HepG2 (cell line): ENCODE results near the gene STIM2. TPM values are rescaled to one million over a fixed set of nuclear protein-coding genes. Genes with fewer than 3 reads are reported as not detected.

Experiments
- ATAC-seq: fragments of 200-7000 bp; cut with Tn5 transposase; 3 replicates; pipeline ENCODE4 v1.9.1; 2020; ENCODE audit warnings: mild to moderate bottlenecking, moderate library complexity
- BruUV-seq: library from RNA; stranded (reverse); fragments of 400-500 nt; replicated peaks from 2 replicates; lab custom pipeline; 2021; lab: Mats Ljungman, UMichigan
- CTCF ChIA-PET: fragments of 300-600 bp; formaldehyde crosslinking; extraction: SDS; loops from one replicate; lab custom pipeline; 2021; ENCODE audit warnings: low total read pairs, inconsistent platforms, low intra/inter-chr PET ratio; lab: Yijun Ruan, JAX
- POLR2A ChIA-PET: fragments of 350-600 bp; sonication (Branson Sonifier 250); formaldehyde crosslinking; loops from one replicate; lab custom pipeline; 2020; ENCODE audit warnings: antibody characterized with exemption, inconsistent platforms; lab: Yijun Ruan, JAX
- DNase-seq: peaks from one replicate; pipeline ENCODE4 v3.0.0-alpha.2; 2015; ENCODE audit warnings: low spot score
- FAIRE-seq: peaks from 3 replicates; lab custom pipeline; 2011; peaks lifted over from hg19 to GRCh38; lab: Jason Lieb, UNC
- H2AFZ ChIP-seq: one replicate; pipeline ENCODE4 v1.6.1; 2011; ENCODE audit warnings: low read length, inconsistent platforms
- H3K27ac ChIP-seq: fragments of 300-600 bp; 3 replicates; pipeline ENCODE4 v1.8.0; 2011; ENCODE audit warnings: mixed run types, mild to moderate bottlenecking, mixed read lengths, low read length, inconsistent platforms; ENCODE audit not compliant: insufficient read depth; ENCODE audit errors: extremely low read length
- H3K27me3 ChIP-seq, 2 experiments: fragments of 200-600 bp in 1 of 2; 2 replicates in 1 of 2; 3 replicates in 1 of 2; pipeline versions ENCODE4 v1.6.0 to v1.8.0; 2011; ENCODE audit warnings: low read length in 2 of 2, mild to moderate bottlenecking in 2 of 2, moderate library complexity in 2 of 2, inconsistent platforms in 1 of 2; ENCODE audit not compliant: insufficient read depth in 2 of 2, control insufficient read depth in 1 of 2
- H3K36me3 ChIP-seq, 2 experiments: fragments of 200-600 bp in 1 of 2; replicated peaks in 1 of 2; 2 replicates in 1 of 2; 3 replicates in 1 of 2; pipeline versions ENCODE4 v1.5.1 to v1.8.0; 2011; ENCODE audit warnings: low read length in 2 of 2, inconsistent platforms in 1 of 2; ENCODE audit not compliant: insufficient read depth in 2 of 2, control insufficient read depth in 1 of 2
- H3K4me1 ChIP-seq: 2 replicates; pipeline ENCODE4 v1.5.1; 2012; ENCODE audit warnings: low read length, inconsistent platforms; ENCODE audit not compliant: insufficient read depth
- H3K4me2 ChIP-seq: 2 replicates; pipeline ENCODE4 v1.6.0; 2011; ENCODE audit warnings: low read depth, low read length, inconsistent platforms
- H3K4me3 ChIP-seq, 3 experiments: fragments of 200-600 bp in 1 of 3; sonication (generic), shearing (Covaris generic) in 1 of 3; replicated peaks in 1 of 3; 2 replicates each; pipeline ENCODE4 v1.5.1; 2011 to 2016; ENCODE audit warnings: low read length in 3 of 3, inconsistent platforms in 2 of 3, low read depth in 2 of 3, mild to moderate bottlenecking in 2 of 3, control low read depth in 1 of 3, mixed read lengths in 1 of 3; ENCODE audit not compliant: insufficient read depth in 1 of 3
- H3K79me2 ChIP-seq: one replicate; pipeline ENCODE4 v1.6.1; 2011; ENCODE audit warnings: low read length, inconsistent platforms; ENCODE audit not compliant: insufficient read depth
- H3K9ac ChIP-seq: 2 replicates; pipeline ENCODE4 v1.6.0; 2011; ENCODE audit warnings: mild to moderate bottlenecking, low read depth, low read length, inconsistent platforms; ENCODE audit not compliant: insufficient read depth
- H3K9me3 ChIP-seq: 2 replicates; pipeline ENCODE4 v1.5.1; 2012; ENCODE audit warnings: mild to moderate bottlenecking, low read length
- H4K20me1 ChIP-seq: 2 replicates; pipeline ENCODE4 v1.6.0; 2011; ENCODE audit warnings: inconsistent platforms, mild to moderate bottlenecking, low read length, moderate library complexity; ENCODE audit not compliant: insufficient read depth
- CCDC6 ChIP-seq: sonication (generic); formaldehyde crosslinking; IDR thresholded peaks from 2 replicates; pipeline ENCODE4 v1.8.1; 2022; ENCODE audit warnings: mild to moderate bottlenecking, missing genetic modification reagents, moderate library complexity
- CHD4 ChIP-seq: fragments of 200-600 bp; sonication (generic); IDR thresholded peaks from 2 replicates; pipeline ENCODE4 v1.7.0; 2017; ENCODE audit warnings: mild to moderate bottlenecking, low read length, borderline replicate concordance
- GABPB1 ChIP-seq: IDR thresholded peaks from 2 replicates; pipeline ENCODE4 v1.6.1; 2016; ENCODE audit warnings: mild to moderate bottlenecking, missing genetic modification reagents, moderate library complexity, missing compliant biosample characterization
- GFI1 ChIP-seq: sonication (generic); formaldehyde crosslinking; IDR thresholded peaks from 2 replicates; pipeline ENCODE4 v1.5.0; 2020; ENCODE audit warnings: missing genetic modification reagents, mild to moderate bottlenecking, borderline replicate concordance
- ISL2 ChIP-seq: sonication (generic); formaldehyde crosslinking; IDR thresholded peaks from 2 replicates; pipeline ENCODE4 v1.5.0; 2020; ENCODE audit warnings: missing genetic modification reagents
- KAT7 ChIP-seq: IDR thresholded peaks from 2 replicates; pipeline ENCODE4 v1.6.1; 2018; ENCODE audit warnings: borderline replicate concordance, missing compliant biosample characterization
- KDM2A ChIP-seq: sonication (generic); formaldehyde crosslinking; IDR thresholded peaks from 2 replicates; pipeline ENCODE4 v1.4.0; 2020; ENCODE audit warnings: low read depth, missing genetic modification reagents, borderline replicate concordance
- NAIF1 ChIP-seq: sonication (generic); formaldehyde crosslinking; IDR thresholded peaks from 2 replicates; pipeline ENCODE4 v1.5.0; 2020; ENCODE audit warnings: mild to moderate bottlenecking, missing genetic modification reagents, borderline replicate concordance
- NCOR1 ChIP-seq: fragments of 200-600 bp; sonication (generic); IDR thresholded peaks from 2 replicates; pipeline ENCODE4 v1.7.0; 2017; ENCODE audit warnings: antibody characterized with exemption, low read length, borderline replicate concordance
- POLR2A ChIP-seq, 2 experiments: IDR thresholded peaks; 2 replicates each; pipeline ENCODE4 v1.6.1; 2011; ENCODE audit warnings: low read depth in 2 of 2, low read length in 2 of 2, mild to moderate bottlenecking in 1 of 2, moderate library complexity in 1 of 2; ENCODE audit not compliant: insufficient read depth in 1 of 2
- SMAD3 ChIP-seq: sonication (generic); formaldehyde crosslinking; IDR thresholded peaks from 2 replicates; pipeline ENCODE4 v1.4.0; 2020; ENCODE audit warnings: missing genetic modification reagents
- ZBTB1 ChIP-seq: sonication (generic); formaldehyde crosslinking; IDR thresholded peaks from 2 replicates; pipeline ENCODE4 v1.4.0; 2020; ENCODE audit warnings: missing genetic modification reagents, borderline replicate concordance
- ZEB1 ChIP-seq: IDR thresholded peaks from 2 replicates; pipeline ENCODE4 v1.6.1; 2012; ENCODE audit warnings: mild to moderate bottlenecking, low read depth, inconsistent platforms; ENCODE audit not compliant: insufficient replicate concordance
- ZFP1 ChIP-seq: IDR thresholded peaks from 2 replicates; pipeline ENCODE4 v1.6.1; 2016
- ZFP41 ChIP-seq: sonication (generic); formaldehyde crosslinking; IDR thresholded peaks from 2 replicates; pipeline ENCODE4 v1.4.0; 2020; ENCODE audit warnings: mild to moderate bottlenecking, missing genetic modification reagents, borderline replicate concordance
- ZKSCAN1 ChIP-seq: fragments of 150-350 bp; IDR thresholded peaks from 2 replicates; pipeline ENCODE4 v1.6.1; 2014; ENCODE audit warnings: low read length
- ZNF263 ChIP-seq: sonication (generic); formaldehyde crosslinking; IDR thresholded peaks from 2 replicates; pipeline ENCODE4 v1.4.0; 2020; ENCODE audit warnings: missing genetic modification reagents
- ZNF530 ChIP-seq: sonication (generic); formaldehyde crosslinking; IDR thresholded peaks from 2 replicates; pipeline ENCODE4 v1.5.0; 2020; ENCODE audit warnings: low read depth, mild to moderate bottlenecking, missing genetic modification reagents
- ZNF672 ChIP-seq: sonication (generic); formaldehyde crosslinking; IDR thresholded peaks from 2 replicates; pipeline ENCODE4 v1.8.1; 2022; ENCODE audit warnings: missing genetic modification reagents
- ZNF720 ChIP-seq: sonication (generic); formaldehyde crosslinking; IDR thresholded peaks from 2 replicates; pipeline ENCODE4 v1.4.0; 2020; ENCODE audit warnings: missing genetic modification reagents
- ZNF816 ChIP-seq: sonication (generic); formaldehyde crosslinking; IDR thresholded peaks from 2 replicates; pipeline ENCODE4 v1.8.0; 2022; ENCODE audit warnings: missing genetic modification reagents, mild to moderate bottlenecking, borderline replicate concordance
- ZNF879 ChIP-seq: sonication (generic); formaldehyde crosslinking; IDR thresholded peaks from 2 replicates; pipeline ENCODE4 v1.8.1; 2023; ENCODE audit warnings: missing genetic modification reagents
- WGBS: methylation state at CpG from one replicate; pipeline ENCODE4 v1.1.6; 2017; ENCODE audit warnings: low lambda C conversion rate; 5-methylcytosine and 5-hydroxymethylcytosine counted together
- in situ Hi-C: cut with HindIII; loops from 2 replicates; pipeline ENCODE4 v1.10.0; 2017; ENCODE audit warnings: low pct_unique_long_range_greater_than_20kb; ENCODE audit not compliant: extremely low pct_ligation_motif_present
- intact Hi-C: fragments of 100-400 bp; cut with micrococcal nuclease; formaldehyde crosslinking; loops from one replicate; pipeline ENCODE4 v1.10.0; 2022; ENCODE audit not compliant: unreplicated experiment
- polyA plus RNA-seq, 8 experiments: library from polyadenylated mRNA; depleted of rRNA in 3 of 8; stranded (reverse) in 7 of 8; unstranded in 1 of 8; fragments of >200 nt; fragmentation: Illumina TruSeq in 4 of 8; extraction: Trizol in 4 of 8; gene quantifications; 2 replicates each; pipeline versions ENCODE4 v1.2.1 to v1.2.3, GENCODE V29; 2011 to 2016; ENCODE audit warnings: low read depth in 4 of 8, missing spikeins in 1 of 8, mixed read lengths in 1 of 8; ENCODE audit not compliant: insufficient read depth in 1 of 8
- total RNA-seq, 5 experiments: library from RNA; depleted of rRNA; stranded (reverse); fragments of >200 nt; fragmentation: Illumina TruSeq; extraction: Trizol; gene quantifications; 2 replicates each; pipeline ENCODE4 v1.2.3, GENCODE V29; 2016; ENCODE audit warnings: low read depth in 1 of 5
- TF ChIP-seq, protein P1 (sequence below): sonication (generic); formaldehyde crosslinking; IDR thresholded peaks from 2 replicates; pipeline ENCODE4 v1.5.0; 2020; ENCODE audit warnings: missing genetic modification reagents

The STIM2 gene
- total and polyA plus RNA-seq, 2 of the 13 experiments (the other 11 are each of a cell fraction or from before 2014, with no cell fraction given) = 19.3 to 19.4 TPM

DNA sequence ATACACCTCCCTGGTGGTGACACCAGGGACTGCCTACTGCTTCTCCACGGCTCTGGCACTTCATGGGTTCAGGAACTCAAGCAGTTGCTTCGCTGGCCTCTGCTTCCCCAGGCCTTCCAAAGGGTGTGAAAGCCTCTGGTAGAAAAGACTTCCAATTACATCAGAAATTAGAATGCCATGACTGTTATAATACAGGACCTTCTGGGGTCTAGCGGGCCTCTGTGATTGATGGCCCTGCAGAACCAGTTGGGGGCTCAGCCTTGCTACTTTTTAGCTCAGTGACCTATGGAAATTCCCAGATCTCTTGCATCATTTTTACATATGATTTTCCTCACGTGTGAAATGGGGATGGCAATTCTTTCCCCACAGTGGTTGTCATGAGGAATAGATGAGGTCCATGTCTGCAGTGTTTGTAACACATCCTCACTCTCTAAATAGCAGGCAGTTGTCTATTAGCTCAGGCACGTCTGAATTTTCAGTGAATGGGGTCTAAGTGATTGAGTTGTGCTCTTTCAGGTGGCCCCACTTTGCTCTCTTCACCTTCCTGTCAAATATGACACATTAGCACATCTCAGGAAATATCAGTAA is 198.3 kb downstream of the STIM2 start:
- FAIRE-seq (no peak), DNase-seq (no peak), ATAC-seq (no peak)
- H3K4me2 ChIP-seq = no peak overlapping the region
- TF ChIP-seq CCDC6 (CRISPR knock-in tag) (no peak), ZKSCAN1 (no peak), ZNF879 (CRISPR knock-in tag) (no peak), ZNF530 (CRISPR knock-in tag) (no peak), ZFP1 (CRISPR knock-in tag) (no peak), ZFP41 (CRISPR knock-in tag) (no peak), ZEB1 (no peak), ZNF720 (no peak), ISL2 (CRISPR knock-in tag) (no peak), KDM2A (CRISPR knock-in tag) (no peak), NCOR1 (no peak)
- intact Hi-C loops = no loop called here
- no peaks in the 10 kb centered on the region for H4K20me1 ChIP-seq
- no peaks in the 10 kb centered on the region for H3K79me2 ChIP-seq
- POLR2A ChIA-PET = no interaction called here
- H2AFZ ChIP-seq = no peak overlapping the region
- CTCF ChIA-PET = no interaction called here
- H3K9me3 ChIP-seq = no peaks in the 10 kb centered on the region
- no peaks in the 10 kb centered on the region for H3K36me3 ChIP-seq
- no peaks in the 10 kb centered on the region for H3K4me1 ChIP-seq
- BruUV-seq = no TSS peak
- H3K27me3 ChIP-seq = peaks cover 1 to 19% of the 10 kb centered on the region in 2 experiments; a peak in 2 of 5 replicates
- in situ Hi-C loops = no loop called here
- WGBS = 5% methylated on average over 5 of the region's 5 CpGs
- H3K27ac ChIP-seq = no peak overlapping the region
- H3K4me3 ChIP-seq = no peak overlapping the region
- no peak overlapping the region for H3K9ac ChIP-seq

DNA sequence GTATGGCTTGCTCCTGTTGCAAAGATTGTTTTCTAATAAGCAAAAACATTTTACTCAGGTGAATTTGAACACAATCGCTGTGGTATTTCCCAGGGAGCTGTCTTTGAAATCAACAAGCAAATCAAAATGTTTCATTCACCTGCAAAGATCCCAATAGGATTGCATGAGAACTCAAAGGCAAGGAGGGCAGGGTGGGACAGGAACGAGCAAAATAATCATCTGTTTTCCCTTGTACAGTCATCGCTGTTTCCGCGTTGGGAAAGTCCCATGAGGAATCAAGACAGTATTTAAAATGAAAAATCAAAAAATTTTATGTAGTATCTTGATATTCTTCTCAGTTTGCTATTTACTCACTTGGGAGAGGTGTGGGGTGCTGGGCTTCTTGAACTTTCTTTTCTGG is 198.8 kb downstream of the STIM2 start:
- no peak overlapping the region for H3K9ac ChIP-seq
- H3K9me3 ChIP-seq = no peaks in the 10 kb centered on the region
- H3K4me1 ChIP-seq = no peaks in the 10 kb centered on the region
- DNase-seq (no peak), ATAC-seq (no peak), FAIRE-seq (no peak)
- BruUV-seq = no TSS peak
- no peak overlapping the region for H3K4me2 ChIP-seq
- 23% methylated on average over 5 of the region's 5 CpGs for WGBS
- POLR2A ChIA-PET = no interaction called here
- no peaks in the 10 kb centered on the region for H4K20me1 ChIP-seq
- in situ Hi-C loops = no loop called here
- no peak overlapping the region for H2AFZ ChIP-seq
- H3K4me3 ChIP-seq = no peak overlapping the region
- CTCF ChIA-PET = no interaction called here
- H3K27ac ChIP-seq = no peak overlapping the region
- peaks cover 1 to 19% of the 10 kb centered on the region in 2 experiments; a peak in 2 of 5 replicates for H3K27me3 ChIP-seq
- H3K36me3 ChIP-seq = no peaks in the 10 kb centered on the region
- intact Hi-C loops = no loop called here
- H3K79me2 ChIP-seq = no peaks in the 10 kb centered on the region
- no peak for TF ChIP-seq SMAD3
- TF ChIP-seq GFI1 (CRISPR knock-in tag) = no peak
- no peak for TF ChIP-seq CHD4
- TF ChIP-seq ZKSCAN1 = no peak
- TF ChIP-seq ZNF816 = no peak
- TF ChIP-seq ZBTB1 = no peak
- no peak for TF ChIP-seq ZEB1
- no peak for TF ChIP-seq ZNF672 (CRISPR knock-in tag)
- no peak for TF ChIP-seq NAIF1 (CRISPR knock-in tag)
- TF ChIP-seq POLR2A (IDR thresholded peaks at IDR 0.05; ENCODE audit: insufficient read depth in 1 of 2, low read depth in 2 of 2, low read length in 2 of 2) = no peak
- no peak for TF ChIP-seq GABPB1 (CRISPR knock-in tag)
- TF ChIP-seq, protein P1, sequence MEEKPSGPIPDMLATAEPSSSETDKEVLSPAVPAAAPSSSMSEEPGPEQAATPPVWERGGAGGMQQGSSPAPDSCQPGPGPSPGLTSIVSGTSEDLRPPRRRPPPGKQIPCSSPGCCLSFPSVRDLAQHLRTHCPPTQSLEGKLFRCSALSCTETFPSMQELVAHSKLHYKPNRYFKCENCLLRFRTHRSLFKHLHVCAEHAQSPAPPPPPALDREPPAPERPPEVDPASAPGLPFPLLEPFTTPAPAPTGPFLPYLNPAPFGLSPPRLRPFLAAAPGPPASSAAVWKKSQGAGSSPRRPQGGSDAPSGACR = no peak
- no peak for TF ChIP-seq KAT7 (CRISPR knock-in tag)
- TF ChIP-seq ZNF263 (CRISPR knock-in tag) = no peak
